Left renal cortex interstitium (tissue), 4 donors: ENCODE results near the gene COL28A1. TPM values are rescaled to one million over a fixed set of nuclear protein-coding genes. Genes with fewer than 3 reads are reported as not detected.
"Not testable (repeated sequence)": the region's sequence is repeated elsewhere in the genome, so short reads cannot be mapped to it uniquely, and the experiment has no call there.

ENCODE experiments used
- DNase-seq, 4 donors: peaks; one replicate each; pipeline ENCODE4 v3.0.0-alpha.2; 2013; ENCODE audit warnings: low read depth in 4 of 4, low spot score in 2 of 4, missing footprints in 1 of 4
- polyA plus RNA-seq, 4 donors: library from polyadenylated mRNA; unstranded; fragments of 120-200 nt; gene quantifications; one replicate each; pipeline ENCODE4 v1.2.1, GENCODE V29; 2013; ENCODE audit not compliant: insufficient read length in 4 of 4

The COL28A1 gene
- polyA plus RNA-seq, 4 donors: 10.5 to 14.8 (median 12.5) TPM

GRCh38 chr7:7478569-7478968 is 57.1 kb downstream of the COL28A1 start:
- no peak for DNase-seq

GRCh38 chr7:7477641-7478040 is 58.0 kb downstream of the COL28A1 start:
- DNase-seq: not testable (repeated sequence)

GRCh38 chr7:7476381-7476780 is 59.3 kb downstream of the COL28A1 start:
- no peak for DNase-seq

GRCh38 chr7:7475601-7476000 is 60.1 kb downstream of the COL28A1 start:
- no peak for DNase-seq

GRCh38 chr7:7474436-7474835 is 61.2 kb downstream of the COL28A1 start:
- no peak for DNase-seq

GRCh38 chr7:7464991-7465765 is 70.5 kb downstream of the COL28A1 start:
- DNase-seq: not testable (repeated sequence)

- no peak for DNase-seq
Measured at GRCh38 chr7:7454000-7454399, 81.7 kb downstream of the COL28A1 start.

- no peak for DNase-seq
Measured at GRCh38 chr7:7452652-7453051, 83.0 kb downstream of the COL28A1 start.

GRCh38 chr7:7452119-7452518 is 83.6 kb downstream of the COL28A1 start:
- DNase-seq: no peak

- DNase-seq: no peak
Measured at GRCh38 chr7:7449055-7449454, 86.6 kb downstream of the COL28A1 start.

- no peak for DNase-seq
Measured at GRCh38 chr7:7446616-7447015, 89.1 kb downstream of the COL28A1 start.

GRCh38 chr7:7443806-7444350 is 91.8 kb downstream of the COL28A1 start:
- DNase-seq: no peak

GRCh38 chr7:7439564-7439963 is 96.1 kb downstream of the COL28A1 start:
- no peak for DNase-seq

- no peak for DNase-seq
Measured at GRCh38 chr7:7438851-7439250, 96.8 kb downstream of the COL28A1 start.

GRCh38 chr7:7435978-7436377 is 99.7 kb downstream of the COL28A1 start:
- no peak for DNase-seq

GRCh38 chr7:7434329-7434728 is 101.3 kb downstream of the COL28A1 start:
- DNase-seq: no peak

- no peak for DNase-seq
Measured at GRCh38 chr7:7433811-7434210, 101.9 kb downstream of the COL28A1 start.

- DNase-seq: no peak
Measured at GRCh38 chr7:7432979-7433378, 102.7 kb downstream of the COL28A1 start.

- peak in 1 of 4 donors; percentile 48 for DNase-seq
Measured at GRCh38 chr7:7428806-7429205, 106.9 kb downstream of the COL28A1 start.

- DNase-seq: no peak
Measured at GRCh38 chr7:7427363-7427762, 108.3 kb downstream of the COL28A1 start.

- peak in 1 of 4 donors; percentile 37 for DNase-seq
Measured at GRCh38 chr7:7426676-7427075, 109.0 kb downstream of the COL28A1 start.

GRCh38 chr7:7425321-7425720 is 110.4 kb downstream of the COL28A1 start:
- DNase-seq: no peak
